Astrocyte (in vitro differentiated cells and primary cell): ENCODE data around the gene PRSS16. TPM values are rescaled to one million over a fixed set of nuclear protein-coding genes. Genes with fewer than 3 reads are reported as not detected.

ENCODE experiments used
- DNase-seq: peaks from one replicate; pipeline ENCODE4 v3.0.0-alpha.2; 2010; ENCODE audit warnings: low read depth
- FAIRE-seq: peaks from 2 replicates; lab custom pipeline; 2011; peaks lifted over from hg19 to GRCh38; lab: Jason Lieb, UNC
- H2AFZ ChIP-seq: 2 replicates; pipeline ENCODE4 v1.6.0; 2012; ENCODE audit warnings: low read depth, low read length, inconsistent platforms
- H3K27ac ChIP-seq: 2 replicates; pipeline ENCODE4 v1.5.1; 2011; ENCODE audit warnings: low read depth, low read length, inconsistent platforms
- H3K27me3 ChIP-seq: 2 replicates; pipeline ENCODE4 v1.6.0; 2011; ENCODE audit warnings: low read length, inconsistent platforms; ENCODE audit not compliant: insufficient read depth
- H3K36me3 ChIP-seq: 2 replicates; pipeline ENCODE4 v1.5.1; 2011; ENCODE audit warnings: low read length, inconsistent platforms; ENCODE audit not compliant: insufficient read depth
- H3K4me1 ChIP-seq: 2 replicates; pipeline ENCODE4 v1.5.1; 2011; ENCODE audit warnings: low read length, inconsistent platforms; ENCODE audit not compliant: insufficient read depth
- H3K4me2 ChIP-seq: 2 replicates; pipeline ENCODE4 v1.6.0; 2012; ENCODE audit warnings: low read length, inconsistent platforms
- H3K4me3 ChIP-seq: 2 replicates; pipeline ENCODE4 v1.5.1; 2011; ENCODE audit warnings: low read depth, mild to moderate bottlenecking, low read length, inconsistent platforms; ENCODE audit not compliant: insufficient read depth
- H3K79me2 ChIP-seq: 2 replicates; pipeline ENCODE4 v1.6.0; 2012; ENCODE audit warnings: mild to moderate bottlenecking, low read length, inconsistent platforms; ENCODE audit not compliant: insufficient read depth
- H3K9ac ChIP-seq: 2 replicates; pipeline ENCODE4 v1.6.0; 2012; ENCODE audit warnings: mild to moderate bottlenecking, low read length, inconsistent platforms
- H3K9me3 ChIP-seq: 2 replicates; pipeline ENCODE4 v1.5.1; 2012; ENCODE audit warnings: low read depth, mild to moderate bottlenecking, low read length, inconsistent platforms; ENCODE audit not compliant: insufficient read depth
- H4K20me1 ChIP-seq: 2 replicates; pipeline ENCODE4 v1.6.0; 2012; ENCODE audit warnings: low read length, inconsistent platforms; ENCODE audit not compliant: insufficient read depth
- H3K27ac Mint-ChIP-seq: one replicate; pipeline ENCODE4 v1.8.0; 2021; ENCODE audit warnings: mild to moderate bottlenecking, mixed read lengths; ENCODE audit not compliant: unreplicated experiment
- H3K27me3 Mint-ChIP-seq: one replicate; pipeline ENCODE4 v1.8.0; 2021; ENCODE audit warnings: low read depth, mixed read lengths; ENCODE audit not compliant: unreplicated experiment
- H3K36me3 Mint-ChIP-seq: one replicate; pipeline ENCODE4 v1.8.0; 2021; ENCODE audit warnings: low read depth, mixed read lengths; ENCODE audit not compliant: unreplicated experiment
- H3K4me1 Mint-ChIP-seq: one replicate; pipeline ENCODE4 v1.8.0; 2021; ENCODE audit warnings: low read depth, mixed read lengths; ENCODE audit not compliant: unreplicated experiment
- H3K4me3 Mint-ChIP-seq: one replicate; pipeline ENCODE4 v1.8.0; 2021; ENCODE audit warnings: mild to moderate bottlenecking, moderate library complexity, mixed read lengths; ENCODE audit not compliant: unreplicated experiment
- H3K9me3 Mint-ChIP-seq: one replicate; pipeline ENCODE4 v1.8.0; 2021; ENCODE audit warnings: mild to moderate bottlenecking, mixed read lengths; ENCODE audit not compliant: unreplicated experiment
- CTCF ChIP-seq: IDR thresholded peaks from 2 replicates; pipeline ENCODE4 v1.5.1; 2011; ENCODE audit warnings: low read depth, mild to moderate bottlenecking, inconsistent platforms, low read length, moderate library complexity; ENCODE audit not compliant: insufficient read depth
- EZH2 ChIP-seq: IDR thresholded peaks from 2 replicates; pipeline ENCODE4 v1.6.1; 2012; ENCODE audit warnings: mild to moderate bottlenecking, low read length, inconsistent platforms; ENCODE audit not compliant: insufficient read depth
- total RNA-seq: library from RNA; stranded (reverse); gene quantifications from 2 replicates; pipeline ENCODE4 v1.2.1, GENCODE V29; 2021

PRSS16 gene
- total RNA-seq, 1 donor from 2014 or later, result 2.3 TPM

GRCh38 chr6:27303613-27304272, 56.2 kb downstream of the PRSS16 start:
- Mint-ChIP-seq H3K4me1 (no peaks in the 10 kb centered on the region), H3K36me3 (no peaks in the 10 kb centered on the region), H3K27me3 (peaks cover 3% of the 10 kb centered on the region), H3K27ac (peak overlapping the region; percentile 20), H3K4me3 (peak overlapping the region; percentile 82), H3K9me3 (no peaks in the 10 kb centered on the region)
- Histone ChIP-seq H3K27me3 (no peaks in the 10 kb centered on the region), H3K4me1 (no peaks in the 10 kb centered on the region), H3K36me3 (no peaks in the 10 kb centered on the region), H2AFZ (no peak overlapping the region), H3K9me3 (no peaks in the 10 kb centered on the region), H3K4me2 (no peak overlapping the region), H4K20me1 (no peaks in the 10 kb centered on the region), H3K27ac (no peak overlapping the region), H3K79me2 (no peaks in the 10 kb centered on the region), H3K9ac (no peak overlapping the region), H3K4me3 (no peak overlapping the region)
- FAIRE-seq, result no peak
- TF ChIP-seq EZH2, result no peak
- TF ChIP-seq CTCF, result no peak
- DNase-seq, result no peak

Other genes starting within 250 kb of the PRSS16 start
- gene POM121L2, start 64.6 kb downstream of the PRSS16 start, total RNA-seq, result not detected in 2 replicates
- 6.0 and 7.2 TPM in 2 replicates for gene ZNF391, start 141.1 kb downstream of the PRSS16 start, total RNA-seq
- gene ZNF184, start 225.4 kb downstream of the PRSS16 start, total RNA-seq, result 5.1 and 5.7 TPM in 2 replicates